ENCODE results near the gene COX20. TPM values are rescaled to one million over a fixed set of nuclear protein-coding genes. Genes with fewer than 3 reads are reported as not detected.
A peak's percentile ranks its signal among the peaks of the same experiment; 100 is the strongest.
"Not testable (repeated sequence)": the region's sequence is repeated elsewhere in the genome, so short reads cannot be mapped to it uniquely, and the experiment has no call there.

COX20 gene, protein sequence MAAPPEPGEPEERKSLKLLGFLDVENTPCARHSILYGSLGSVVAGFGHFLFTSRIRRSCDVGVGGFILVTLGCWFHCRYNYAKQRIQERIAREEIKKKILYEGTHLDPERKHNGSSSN
- 10 to 100 TPM; 25.1 to 25.9 TPM for total RNA-seq

DNA sequence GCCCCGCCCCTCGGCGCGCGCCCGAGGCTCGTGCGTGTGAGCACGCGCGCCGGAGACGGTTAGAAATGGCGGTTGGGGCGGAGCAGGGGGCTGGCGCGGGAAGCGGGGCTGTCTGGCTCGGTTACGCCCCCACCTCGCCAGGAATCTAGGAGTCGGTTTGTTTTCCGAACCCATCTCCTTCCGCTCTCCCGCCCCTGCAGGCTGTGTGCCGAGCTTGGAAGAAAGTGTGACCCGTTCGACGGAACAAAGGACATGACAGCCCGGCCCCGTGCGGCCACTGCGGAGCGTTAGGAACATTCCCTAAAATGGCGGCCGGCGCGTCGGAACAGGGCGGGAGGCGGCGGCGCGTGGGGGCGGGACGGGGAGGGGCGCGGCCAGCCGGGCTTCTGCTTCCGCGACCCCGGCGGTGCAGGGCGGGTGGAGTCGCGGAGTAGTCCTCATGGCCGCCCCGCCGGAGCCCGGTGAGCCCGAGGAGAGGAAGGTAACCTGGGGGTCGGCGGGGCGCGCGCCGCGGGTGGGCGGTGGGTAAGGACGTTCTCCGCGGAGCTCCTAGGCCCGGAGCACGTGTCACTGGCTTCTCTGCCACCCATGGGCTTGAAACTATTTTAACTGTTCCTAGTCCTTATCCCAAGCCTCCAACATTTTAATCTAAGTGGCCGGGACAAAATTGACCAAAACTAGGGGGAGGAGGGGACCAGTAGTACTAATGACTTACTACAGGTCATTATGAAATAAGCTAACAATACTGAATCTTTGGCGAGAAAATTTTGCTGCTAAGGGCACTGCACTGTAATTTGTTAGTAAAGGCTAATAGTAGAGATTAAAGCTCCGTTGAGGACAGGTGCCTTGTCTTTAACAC lies at the start of gene COX20:
COX20 (plus strand) TSS at position 383 of the 859 bp plus-strand sequence; CDS start at position 440, 57 bp downstream.
- DNase-seq (no peak), ATAC-seq (ENCODE audit: low read depth) (peak; percentile 67)
- H3K36me3 Mint-ChIP-seq, result peaks cover 25% of the 10 kb centered on the region
- H3K27ac Mint-ChIP-seq, result peak within 1 kb of the TSS; percentile 98
- H3K4me3 Mint-ChIP-seq, result peak within 1 kb of the TSS; percentile 94
- H3K4me1 Mint-ChIP-seq, result peaks cover 34% of the 10 kb centered on the region
- POLR2A ChIA-PET, result interaction anchor here (1.0 to 16.7 kb wide), 7 partner anchors 12 to 376 kb away, joined by 3 to 391 read pairs (median 7); partner anchors contain the start of gene HNRNPU
- H3K27me3 Mint-ChIP-seq, result no peaks in the 10 kb centered on the region
- H3K9me3 Mint-ChIP-seq, result no peaks in the 10 kb centered on the region

DNA sequence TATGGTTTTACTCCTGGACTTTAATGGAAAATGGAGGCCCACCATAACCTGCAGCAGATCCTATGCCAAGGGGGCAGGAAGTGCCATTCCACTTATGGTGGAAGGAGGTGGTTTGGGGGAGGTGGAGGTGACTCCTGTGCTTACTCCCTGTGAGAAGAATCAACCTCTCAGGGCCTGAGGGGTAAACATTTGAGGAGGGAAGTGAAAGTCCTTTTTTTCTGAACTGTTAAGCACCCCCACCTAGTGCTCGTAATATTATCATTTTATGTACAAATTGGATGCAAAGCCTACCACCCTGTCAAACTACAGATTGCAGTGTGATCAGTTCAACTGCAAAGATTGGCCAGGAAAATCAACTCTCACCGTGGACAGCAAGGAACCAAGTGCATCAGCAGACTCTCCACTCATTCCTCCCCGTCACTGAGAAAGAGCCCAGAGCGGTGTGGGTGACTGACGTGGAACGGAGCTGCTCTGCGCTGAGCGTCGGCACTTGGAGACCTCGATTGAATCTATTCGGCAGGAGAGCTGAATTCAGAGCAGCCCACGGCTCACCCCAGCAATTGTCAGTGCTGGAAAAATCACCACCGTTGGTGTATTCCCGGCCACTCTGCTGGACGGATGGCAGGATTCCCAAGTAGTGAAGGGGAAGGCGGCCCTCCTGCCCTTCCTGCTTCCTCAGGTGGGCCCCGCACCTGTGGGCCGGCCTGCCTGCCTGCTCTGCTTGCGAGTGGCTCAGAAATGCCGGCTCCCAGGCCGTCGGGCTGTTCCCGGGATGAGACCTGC lies 46.8 kb upstream of the COX20 start:
- Mint-ChIP-seq H3K9me3 (no peaks in the 10 kb centered on the region), H3K36me3 (no peaks in the 10 kb centered on the region), H3K4me3 (no peak overlapping the region), H3K27ac (no peak overlapping the region), H3K4me1 (no peaks in the 10 kb centered on the region), H3K27me3 (no peaks in the 10 kb centered on the region)
- ATAC-seq (ENCODE audit: low read depth) (no peak), DNase-seq (no peak)
- POLR2A ChIA-PET, result no interaction called here

DNA sequence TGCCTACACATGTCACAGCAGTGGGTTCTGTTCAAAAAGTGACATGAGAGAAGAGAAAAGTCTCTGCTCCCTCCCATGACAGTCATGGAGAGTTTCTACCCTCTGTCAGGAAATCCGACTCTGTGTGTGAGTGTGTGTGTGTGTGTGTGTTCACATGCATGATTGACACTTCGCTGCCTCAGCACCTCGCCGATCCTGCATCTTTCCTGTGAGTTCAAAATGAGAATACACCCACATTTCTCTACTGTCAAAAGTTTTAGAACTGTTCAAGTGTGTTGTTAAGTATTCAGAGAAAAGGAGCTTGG lies 46.2 kb upstream of the COX20 start:
- no peak overlapping the region for H3K27ac Mint-ChIP-seq
- no peaks in the 10 kb centered on the region for H3K4me1 Mint-ChIP-seq
- no peaks in the 10 kb centered on the region for H3K36me3 Mint-ChIP-seq
- POLR2A ChIA-PET, result no interaction called here
- no peak overlapping the region for H3K4me3 Mint-ChIP-seq
- ATAC-seq (ENCODE audit: low read depth), result no peak
- no peaks in the 10 kb centered on the region for H3K27me3 Mint-ChIP-seq
- no peak for DNase-seq
- no peaks in the 10 kb centered on the region for H3K9me3 Mint-ChIP-seq

DNA sequence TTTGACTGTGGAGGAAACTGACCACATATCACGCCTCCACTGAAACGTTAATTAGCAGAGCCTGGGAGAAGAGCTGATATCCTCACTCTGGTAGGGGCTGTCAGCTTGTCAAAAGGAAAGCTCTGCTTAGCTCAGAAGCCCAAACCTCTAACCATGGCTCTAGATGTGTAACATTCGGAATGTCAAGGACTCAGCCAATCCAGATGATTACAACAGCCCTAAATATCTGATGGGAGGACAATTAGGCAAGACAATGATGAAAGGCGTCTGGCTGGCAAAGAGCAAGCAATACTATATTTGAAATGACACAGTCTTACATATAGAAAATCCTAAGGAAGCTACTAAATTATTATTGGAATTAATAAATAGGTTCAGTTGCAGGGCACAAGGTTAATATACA lies 45.7 kb upstream of the COX20 start:
- POLR2A ChIA-PET, result no interaction called here
- H3K27me3 Mint-ChIP-seq, result no peaks in the 10 kb centered on the region
- H3K27ac Mint-ChIP-seq, result no peak overlapping the region
- ATAC-seq (ENCODE audit: low read depth) (no peak), DNase-seq (no peak)
- H3K36me3 Mint-ChIP-seq, result no peaks in the 10 kb centered on the region
- no peaks in the 10 kb centered on the region for H3K4me1 Mint-ChIP-seq
- H3K4me3 Mint-ChIP-seq, result no peak overlapping the region
- H3K9me3 Mint-ChIP-seq, result no peaks in the 10 kb centered on the region

DNA sequence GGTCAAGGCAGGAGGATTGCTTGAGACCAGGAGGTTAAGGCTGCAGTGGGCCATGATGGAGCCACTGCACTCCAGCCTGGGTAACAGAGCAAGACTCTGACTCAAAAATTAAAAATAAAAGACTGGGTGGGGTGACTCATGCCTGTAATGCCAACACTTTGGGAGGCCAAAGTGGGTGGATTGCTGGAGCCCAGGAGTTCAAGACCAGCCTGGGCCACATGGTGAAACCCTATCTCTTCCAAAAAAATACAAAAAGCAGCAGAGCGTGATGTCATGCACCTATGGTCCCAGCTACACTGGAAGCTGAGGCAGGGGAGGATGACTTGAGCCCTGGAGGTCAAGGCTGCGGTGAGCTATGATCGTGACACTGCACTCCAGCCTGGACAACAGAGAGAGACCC lies 44.4 kb upstream of the COX20 start:
- ATAC-seq (ENCODE audit: low read depth) (no peak), DNase-seq (no peak)
- Mint-ChIP-seq H3K4me3 (no peak overlapping the region), H3K36me3 (no peaks in the 10 kb centered on the region), H3K27ac (no peak overlapping the region), H3K4me1 (no peaks in the 10 kb centered on the region), H3K9me3 (no peaks in the 10 kb centered on the region), H3K27me3 (no peaks in the 10 kb centered on the region)
- POLR2A ChIA-PET, result no interaction called here

DNA sequence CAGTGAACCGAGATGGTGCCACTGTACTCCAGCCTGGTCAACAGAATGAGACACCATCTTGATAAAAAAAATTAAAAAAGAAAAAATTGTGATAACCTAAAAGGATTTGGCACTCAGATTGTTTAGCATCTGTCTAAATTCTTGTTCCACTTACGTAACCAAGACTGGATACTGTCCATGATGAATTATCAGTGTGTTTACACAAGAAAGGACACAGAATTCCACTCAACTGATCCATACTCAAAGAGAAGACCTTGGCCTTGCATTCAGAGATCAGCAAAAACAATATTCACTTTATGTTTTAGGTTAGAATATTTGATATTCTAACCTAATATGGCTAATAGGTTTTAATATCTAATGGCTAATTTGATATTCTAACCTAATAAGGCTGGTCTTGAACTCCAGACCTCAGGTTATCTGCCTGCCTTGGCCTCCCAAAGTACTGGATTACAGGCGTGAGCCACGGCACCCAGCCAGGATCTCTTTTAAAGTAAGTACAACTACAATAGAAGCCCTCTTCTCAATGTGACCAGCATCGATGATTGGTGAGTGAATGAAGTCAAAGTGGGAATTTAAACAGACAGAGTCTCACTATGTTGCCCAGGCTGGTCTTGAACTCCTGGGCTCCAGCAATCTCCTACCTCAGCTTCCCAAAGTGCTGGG lies 43.1 kb upstream of the COX20 start:
- no peak for ATAC-seq (ENCODE audit: low read depth)
- DNase-seq, result no peak
- Mint-ChIP-seq H3K4me1 (no peaks in the 10 kb centered on the region), H3K36me3 (no peaks in the 10 kb centered on the region), H3K9me3 (no peaks in the 10 kb centered on the region), H3K27ac (no peak overlapping the region), H3K4me3 (no peak overlapping the region), H3K27me3 (no peaks in the 10 kb centered on the region)
- POLR2A ChIA-PET, result no interaction called here

DNA sequence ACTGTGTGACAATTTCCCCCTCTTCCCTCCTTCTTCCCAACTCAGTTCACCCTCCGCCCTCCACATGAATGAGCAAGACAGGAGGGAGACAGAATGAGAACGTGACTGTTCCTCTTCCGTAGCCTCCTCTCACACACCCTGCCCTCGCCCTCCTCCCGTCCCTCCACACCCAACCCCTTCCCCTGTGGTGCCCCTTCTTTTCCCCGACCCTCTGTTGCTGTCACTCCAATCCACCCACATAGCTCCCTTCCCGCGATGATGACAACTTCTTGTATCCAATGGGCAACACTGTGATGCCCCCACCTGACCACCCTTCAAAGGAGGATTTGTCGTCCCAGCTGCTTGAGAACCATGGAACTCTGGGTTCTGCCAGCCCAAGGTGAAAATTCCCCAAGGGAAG lies 41.4 kb upstream of the COX20 start:
- H3K9me3 Mint-ChIP-seq, result no peaks in the 10 kb centered on the region
- POLR2A ChIA-PET, result no interaction called here
- no peaks in the 10 kb centered on the region for H3K4me1 Mint-ChIP-seq
- H3K27ac Mint-ChIP-seq, result no peak overlapping the region
- no peak for ATAC-seq (ENCODE audit: low read depth)
- no peaks in the 10 kb centered on the region for H3K36me3 Mint-ChIP-seq
- no peak for DNase-seq
- no peaks in the 10 kb centered on the region for H3K27me3 Mint-ChIP-seq
- no peak overlapping the region for H3K4me3 Mint-ChIP-seq

DNA sequence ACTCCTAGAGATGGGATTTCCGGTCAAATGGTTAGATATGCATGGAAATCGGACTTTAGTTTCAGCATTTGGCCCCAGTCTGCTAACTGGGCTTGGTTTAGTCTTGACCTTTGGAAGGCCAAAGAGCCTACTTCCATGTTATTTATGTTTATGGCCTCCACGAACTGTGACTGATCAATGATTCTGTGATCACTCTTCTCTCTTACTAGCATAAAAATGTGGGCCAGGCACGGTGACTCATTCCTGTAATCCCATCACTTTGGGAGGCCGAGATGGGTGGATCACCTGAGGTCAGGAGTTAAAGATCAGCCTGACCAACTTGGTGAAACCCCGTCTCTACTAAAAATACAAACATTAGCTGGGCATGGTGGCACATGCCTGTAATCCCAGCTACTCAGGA lies 40.9 kb upstream of the COX20 start:
- H3K27me3 Mint-ChIP-seq; H3K4me1 Mint-ChIP-seq; POLR2A ChIA-PET; H3K27ac Mint-ChIP-seq; DNase-seq; H3K9me3 Mint-ChIP-seq; H3K4me3 Mint-ChIP-seq; H3K36me3 Mint-ChIP-seq; ATAC-seq (ENCODE audit: low read depth): not testable (repeated sequence)

DNA sequence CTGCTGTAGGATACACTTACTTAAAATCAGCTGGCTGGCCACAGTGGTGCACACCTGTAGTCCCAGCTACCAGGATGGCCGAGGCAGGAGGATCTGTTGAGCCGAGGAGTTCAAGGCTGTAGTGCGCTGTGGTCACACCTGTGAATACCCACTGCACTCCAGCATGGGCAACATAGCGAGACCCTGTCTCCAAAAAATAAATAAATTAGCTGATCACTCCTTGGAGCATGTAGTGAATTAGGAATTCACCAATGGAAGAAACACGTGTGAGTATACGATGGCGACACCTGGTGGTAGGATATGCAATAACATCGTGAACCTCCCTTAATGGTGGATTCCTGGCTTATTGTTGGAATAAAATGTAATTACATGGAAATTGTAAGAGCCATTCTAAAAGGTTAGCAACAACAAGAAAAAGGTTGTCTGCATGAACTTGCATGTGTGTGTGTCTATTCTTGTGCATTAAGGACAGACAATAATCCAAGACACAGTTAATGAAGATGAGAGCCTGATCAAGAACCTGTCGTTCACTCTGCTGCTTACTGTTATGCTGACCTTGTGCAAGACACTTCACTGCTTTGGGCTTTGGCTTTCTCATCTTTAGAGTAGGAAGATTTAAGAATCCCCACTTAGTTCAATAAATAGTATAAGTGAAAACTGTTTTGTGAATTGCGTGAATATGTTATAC lies 38.6 kb upstream of the COX20 start:
- Mint-ChIP-seq H3K4me1 (peaks cover 2% of the 10 kb centered on the region), H3K27me3 (peaks cover 4% of the 10 kb centered on the region), H3K4me3 (no peak overlapping the region), H3K27ac (no peak overlapping the region), H3K9me3 (no peaks in the 10 kb centered on the region), H3K36me3 (no peaks in the 10 kb centered on the region)
- no peak for ATAC-seq (ENCODE audit: low read depth)
- POLR2A ChIA-PET, result no interaction called here
- DNase-seq, result peak; percentile 31

DNA sequence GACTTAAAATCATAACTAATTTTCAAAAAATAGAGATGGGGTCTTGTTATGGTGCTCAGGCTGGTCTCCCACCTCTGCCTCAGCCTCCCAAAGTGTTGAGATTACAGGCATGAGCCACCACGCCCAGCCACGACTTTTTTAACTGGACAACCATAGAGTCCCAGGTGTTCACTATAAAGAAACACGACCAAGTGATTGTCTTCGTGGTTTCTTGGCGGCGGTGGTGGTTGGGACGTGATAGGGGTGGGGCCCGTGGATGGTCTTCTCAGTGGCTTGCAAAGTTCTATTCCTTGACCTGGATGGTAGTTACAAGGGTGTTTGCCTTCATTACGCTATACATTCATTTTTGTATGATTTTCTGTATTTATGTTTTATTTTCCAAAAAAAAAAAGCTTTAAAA lies 34.6 kb upstream of the COX20 start:
- Mint-ChIP-seq H3K27me3 (peaks cover 4% of the 10 kb centered on the region), H3K9me3 (no peaks in the 10 kb centered on the region), H3K4me1 (peaks cover 2% of the 10 kb centered on the region), H3K27ac (no peak overlapping the region), H3K4me3 (no peak overlapping the region), H3K36me3 (no peaks in the 10 kb centered on the region)
- no peak for ATAC-seq (ENCODE audit: low read depth)
- POLR2A ChIA-PET, result interaction anchor here (0.8 kb wide), 1 partner anchor 238 kb away, joined by 4 read pairs; no protein-coding TSS in a partner anchor
- no peak for DNase-seq

DNA sequence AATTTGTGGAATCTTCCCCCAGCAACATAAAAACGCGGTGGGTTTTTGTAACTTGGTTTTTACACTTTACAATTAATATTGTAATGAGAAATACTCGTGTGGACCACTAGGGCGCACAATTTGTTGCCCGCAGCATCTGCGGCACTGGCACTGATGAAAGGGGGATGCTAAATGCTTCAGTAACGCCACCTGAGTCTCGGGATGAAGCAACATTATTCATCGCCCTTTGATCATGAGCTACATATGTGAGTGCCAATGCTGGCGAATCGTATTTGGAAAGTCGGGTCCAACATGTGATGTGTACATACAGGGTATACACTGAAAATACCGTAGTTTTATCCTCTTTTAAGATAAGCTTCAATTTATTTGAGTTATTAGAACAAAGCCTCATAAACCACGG lies 34.2 kb upstream of the COX20 start:
- Mint-ChIP-seq H3K27ac (no peak overlapping the region), H3K4me3 (peak overlapping the region; percentile 39), H3K36me3 (no peaks in the 10 kb centered on the region), H3K4me1 (peaks cover 2% of the 10 kb centered on the region), H3K27me3 (peaks cover 4% of the 10 kb centered on the region), H3K9me3 (no peaks in the 10 kb centered on the region)
- POLR2A ChIA-PET, result interaction anchor here (0.8 kb wide), 1 partner anchor 237 kb away, joined by 4 read pairs; no protein-coding TSS in a partner anchor
- DNase-seq (peak; percentile 44), ATAC-seq (ENCODE audit: low read depth) (peak; percentile 72)

DNA sequence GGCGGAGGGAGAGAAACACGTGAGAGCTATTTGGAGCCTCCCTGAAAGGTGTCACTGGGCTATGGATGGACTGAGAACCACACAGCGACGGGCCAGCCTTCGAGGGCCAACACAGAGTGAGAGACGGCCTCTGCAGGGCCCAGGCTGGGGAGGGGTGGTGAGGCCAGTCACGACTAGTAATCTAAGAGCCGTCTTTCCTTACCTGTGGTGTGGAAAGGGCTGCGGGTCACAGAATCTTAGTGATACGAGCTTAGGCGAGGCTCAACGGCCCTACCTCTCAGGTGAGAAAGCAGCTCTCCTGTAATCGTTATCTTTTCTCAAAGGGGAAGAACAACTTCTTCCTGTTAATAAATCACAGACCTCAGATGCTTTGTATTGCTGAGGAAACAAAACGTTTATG lies 33.4 kb upstream of the COX20 start:
- Mint-ChIP-seq H3K36me3 (no peaks in the 10 kb centered on the region), H3K27ac (no peak overlapping the region), H3K27me3 (peaks cover 4% of the 10 kb centered on the region), H3K4me1 (peaks cover 2% of the 10 kb centered on the region), H3K4me3 (no peak overlapping the region), H3K9me3 (no peaks in the 10 kb centered on the region)
- POLR2A ChIA-PET, result no interaction called here
- DNase-seq (no peak), ATAC-seq (ENCODE audit: low read depth) (no peak)
